Middle frontal gyrus (tissue), 1 donor: ENCODE data around the gene KRIT1.
A peak's percentile ranks its signal among the peaks of the same experiment; 100 is the strongest.
"Not testable (repeated sequence)": the region's sequence is repeated elsewhere in the genome, so short reads cannot be mapped to it uniquely, and the experiment has no call there.

Experiments
- DNase-seq: peaks from one replicate; pipeline ENCODE4 v3.0.0-alpha.2; 2015; ENCODE audit warnings: low spot score; ENCODE audit errors: extremely low spot score

KRIT1 gene

GRCh38 chr7:92250603-92251002, 4.9 kb upstream of the KRIT1 start:
- DNase-seq, result no peak

GRCh38 chr7:92246360-92247101, 817 bp upstream of the KRIT1 start:
- no peak for DNase-seq

DNA sequence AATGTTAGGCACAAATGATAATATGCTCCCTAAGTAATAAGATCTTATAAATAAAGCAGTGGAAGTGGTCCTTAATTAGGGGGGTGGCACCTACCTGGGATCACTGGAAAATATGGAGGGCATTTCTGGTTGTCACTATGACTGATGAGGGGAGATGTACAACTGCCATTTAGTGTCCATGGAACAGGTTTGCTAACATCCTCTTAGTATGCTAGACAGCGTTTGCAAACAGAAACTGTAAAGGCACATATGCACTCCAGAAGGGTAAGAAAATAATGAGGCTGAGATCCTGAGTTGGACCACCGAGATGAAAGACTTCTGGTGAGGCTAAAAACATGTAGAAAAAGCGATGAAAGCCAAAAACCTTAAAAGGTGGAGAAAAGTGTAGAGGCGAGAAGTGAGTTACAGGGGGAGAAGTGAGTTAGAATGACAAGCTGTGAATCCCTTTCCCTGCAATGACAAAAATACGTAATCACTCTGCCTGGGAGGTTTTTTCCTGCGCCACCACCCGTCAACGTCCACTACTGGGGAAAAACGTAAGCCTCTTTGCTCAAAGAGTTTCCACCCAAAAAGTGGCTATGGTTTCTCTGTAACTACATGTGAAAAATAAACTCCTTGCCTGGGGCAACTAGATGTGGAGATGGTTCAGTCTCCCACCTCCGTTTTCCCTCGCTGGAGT, 767 bp downstream of the KRIT1 start:
- DNase-seq, result peak; percentile 5

- no peak for DNase-seq
Observed at GRCh38 chr7:92242972-92243371, 2.7 kb downstream of the KRIT1 start.

DNA sequence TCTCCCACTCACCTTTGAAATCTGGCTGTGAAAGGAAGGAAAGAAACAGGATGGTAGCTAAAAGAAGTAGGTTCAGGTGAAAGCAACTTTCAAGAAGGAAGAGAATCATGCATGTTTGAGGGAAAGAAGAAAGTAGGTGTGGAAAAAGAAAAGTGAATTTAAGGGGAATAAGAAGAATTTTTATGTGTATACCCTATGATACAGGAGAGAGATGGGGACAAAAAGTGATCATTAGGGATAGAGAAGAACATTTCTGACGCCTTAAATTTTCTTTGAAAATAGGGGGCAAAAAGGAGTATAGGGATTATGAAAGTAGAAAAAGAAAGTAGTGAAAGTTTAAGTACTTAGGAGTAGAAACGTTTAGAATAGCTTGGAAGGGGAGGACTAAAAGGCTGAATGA, 15.2 kb downstream of the KRIT1 start:
- DNase-seq, result no peak

GRCh38 chr7:92228742-92229141, 17.0 kb downstream of the KRIT1 start:
- DNase-seq, result no peak

GRCh38 chr7:92228100-92228499, 17.6 kb downstream of the KRIT1 start:
- no peak for DNase-seq

DNA sequence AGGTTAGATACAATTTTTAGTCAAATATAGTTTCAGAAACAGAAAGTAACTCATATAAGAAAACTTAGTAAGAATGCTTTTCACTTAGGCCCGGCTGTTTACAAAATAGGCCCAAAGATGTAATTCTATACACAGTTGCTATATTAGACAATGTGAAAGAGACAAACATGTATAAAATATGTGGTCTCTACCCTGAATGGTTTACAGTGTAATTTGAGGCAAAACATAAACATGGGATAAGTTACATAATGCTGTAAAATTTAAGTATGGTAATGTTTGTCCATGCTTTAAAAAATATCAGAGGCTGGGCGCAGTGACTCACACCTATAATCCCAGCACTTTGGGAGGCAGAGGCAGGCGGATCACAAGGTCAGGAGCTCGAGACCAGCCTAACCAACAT, 18.7 kb downstream of the KRIT1 start:
- no peak for DNase-seq

GRCh38 chr7:92221766-92222165, 23.9 kb downstream of the KRIT1 start:
- no peak for DNase-seq

- DNase-seq, result no peak
Observed at GRCh38 chr7:92206672-92207071, 39.0 kb downstream of the KRIT1 start.

GRCh38 chr7:92205987-92206386, 39.7 kb downstream of the KRIT1 start:
- DNase-seq, result no peak

GRCh38 chr7:92200791-92201190, 44.9 kb downstream of the KRIT1 start:
- DNase-seq, result no peak

- DNase-seq, result no peak
Observed at GRCh38 chr7:92192326-92192725, 53.4 kb downstream of the KRIT1 start.

- not testable (repeated sequence) for DNase-seq
Observed at GRCh38 chr7:92189246-92189645, 56.5 kb downstream of the KRIT1 start.

DNA sequence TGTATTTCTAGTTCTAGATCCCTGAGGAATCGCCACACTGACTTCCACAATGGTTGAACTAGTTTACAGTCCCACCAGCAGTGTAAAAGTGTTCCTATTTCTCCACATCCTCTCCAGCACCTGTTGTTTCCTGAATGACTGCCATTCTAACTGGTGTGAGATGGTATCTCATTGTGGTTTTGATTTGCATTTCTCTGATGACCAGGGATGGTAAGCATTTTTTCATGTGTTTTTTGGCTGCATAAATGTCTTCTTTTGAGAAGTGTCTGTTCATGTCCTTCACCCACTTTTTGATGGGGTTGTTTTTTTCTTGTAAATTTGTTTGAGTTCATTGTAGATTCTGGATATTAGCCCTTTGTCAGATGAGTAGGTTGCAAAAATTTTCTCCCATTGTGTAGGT, 61.4 kb downstream of the KRIT1 start:
- DNase-seq, result not testable (repeated sequence)

DNA sequence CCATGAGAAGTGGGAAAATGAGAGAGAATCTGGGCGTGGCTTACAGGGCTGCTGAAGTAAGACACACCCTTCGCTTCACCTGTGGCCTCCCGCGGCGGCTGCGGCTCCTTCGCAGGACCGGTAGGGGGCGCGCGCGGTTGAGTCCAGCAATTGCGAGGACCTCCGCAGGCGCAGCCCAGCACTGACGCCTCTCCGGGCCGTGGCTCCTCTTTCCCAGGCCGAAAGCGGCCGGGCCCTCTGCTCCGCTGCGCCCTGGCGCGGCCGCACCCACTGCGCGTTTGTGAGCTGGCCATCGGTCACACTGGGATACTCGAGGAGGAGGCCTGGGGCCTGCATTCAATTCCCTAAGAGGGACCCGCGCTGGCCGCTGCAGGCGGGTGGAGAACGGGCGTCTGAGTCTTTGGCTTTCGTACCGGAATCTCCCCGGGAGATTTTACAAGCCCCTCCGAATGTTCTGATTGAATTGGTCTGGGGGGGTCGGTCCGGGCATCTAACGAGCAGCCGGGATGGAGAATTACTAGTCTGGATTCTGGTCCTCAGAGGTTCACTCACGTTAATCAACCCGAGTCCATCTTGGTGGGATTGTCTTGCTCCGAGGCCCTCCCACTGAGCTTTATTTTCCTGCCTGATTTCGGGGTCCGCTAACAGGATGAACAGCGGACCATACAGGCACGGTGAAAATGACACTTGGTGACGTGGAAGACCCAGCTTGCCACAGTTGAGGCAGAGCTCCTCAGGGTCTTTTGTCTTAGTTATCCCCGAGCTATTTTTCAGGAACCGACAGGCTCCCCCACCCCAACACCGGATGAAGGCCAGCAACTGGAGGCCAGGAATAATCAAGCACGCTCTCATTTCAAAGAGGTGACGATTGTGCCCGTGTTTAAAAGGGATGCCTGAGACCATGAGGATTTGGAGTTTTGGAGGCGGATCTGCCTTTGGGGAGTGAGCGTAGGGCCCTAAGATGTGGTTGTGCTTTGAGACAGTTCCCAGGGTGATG, 66.5 kb downstream of the KRIT1 start, which contains the start of gene LRRD1:
Gene LRRD1, minus strand, starts transcription at position 215 of the 997 bp plus-strand sequence. CDS start 13,940 bp downstream, outside the sequence.
- peak; percentile 75 for DNase-seq

GRCh38 chr7:92177362-92177761, 68.4 kb downstream of the KRIT1 start:
- DNase-seq, result no peak

DNA sequence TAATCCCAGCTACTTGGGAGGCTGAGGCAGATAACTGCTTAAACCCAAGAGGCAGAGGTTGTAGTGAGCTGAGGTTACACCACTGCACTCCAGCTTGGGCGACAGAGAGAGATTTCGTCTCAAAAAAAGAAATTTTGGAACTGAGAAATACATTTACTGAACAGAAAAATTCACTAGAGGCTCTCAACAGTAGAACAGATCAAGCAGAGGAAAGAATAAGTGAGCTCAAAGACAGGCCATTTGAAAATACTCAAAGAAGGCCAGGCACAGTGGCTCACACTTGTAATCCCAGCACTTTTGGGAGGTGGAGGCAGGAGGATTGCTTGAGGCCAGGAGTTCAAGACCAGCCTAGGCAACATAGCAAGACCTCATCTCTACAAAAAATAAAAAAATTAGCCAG, 76.2 kb downstream of the KRIT1 start:
- DNase-seq, result not testable (repeated sequence)

DNA sequence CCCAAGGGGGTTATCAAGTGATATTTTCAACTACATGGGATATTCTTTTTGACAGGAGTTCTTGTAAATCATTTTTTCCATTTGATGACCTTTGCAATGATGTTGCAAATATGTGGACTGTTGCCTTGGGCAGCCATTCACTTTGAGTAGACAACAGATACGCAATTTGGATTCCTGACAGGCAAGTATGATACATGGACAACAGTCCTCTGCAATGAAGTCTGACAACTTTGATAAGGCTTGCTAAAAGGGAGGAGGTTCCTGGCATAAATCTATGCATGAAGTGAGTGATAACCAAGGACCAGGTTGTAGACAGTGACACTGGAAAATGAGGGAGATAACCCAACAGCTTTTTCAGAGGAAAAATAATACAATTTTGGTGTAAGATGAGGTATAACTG, 84.4 kb downstream of the KRIT1 start:
- no peak for DNase-seq

GRCh38 chr7:92158660-92159575, 86.8 kb downstream of the KRIT1 start:
- DNase-seq, result no peak

DNA sequence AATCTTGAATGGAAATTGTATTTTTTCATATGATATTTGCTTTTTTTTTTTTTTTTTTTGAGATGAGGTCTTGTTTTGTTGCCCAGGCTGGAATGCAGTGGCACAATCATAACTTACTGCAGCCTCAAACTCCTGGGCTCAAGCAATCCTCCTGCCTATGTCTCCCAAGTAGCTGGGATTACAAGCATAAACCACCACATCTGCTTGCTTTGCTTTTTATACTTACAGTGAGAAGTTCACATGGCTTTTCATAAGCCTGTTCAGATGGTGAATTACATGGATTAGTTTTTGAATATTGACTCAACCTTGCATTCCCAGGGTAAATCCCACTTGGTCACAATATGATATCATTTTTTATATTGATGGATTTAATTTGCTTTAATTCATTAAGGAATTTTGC, 88.7 kb downstream of the KRIT1 start:
- DNase-seq, result no peak
